BLaER1 treated with 17β-estradiol and CSF1 and Interleukin-3, amounts not matched to agents 10 nM and 100 nM (cell line): Measurements from ENCODE around the gene LONRF3.

ENCODE experiments used
- H3K27ac ChIP-seq, 11 experiments: shearing (Covaris generic); formaldehyde crosslinking; 2 replicates each; pipeline ENCODE4 v1.8.1; 2022
- H3K27me3 ChIP-seq, 11 experiments: shearing (Covaris generic); formaldehyde crosslinking; 2 replicates each; pipeline ENCODE4 v1.8.1; 2022
- H3K36me3 ChIP-seq, 11 experiments: shearing (Covaris generic); formaldehyde crosslinking; 2 replicates each; pipeline ENCODE4 v1.8.1; 2022
- H3K4me1 ChIP-seq, 10 experiments: shearing (Covaris generic); formaldehyde crosslinking; 2 replicates each; pipeline ENCODE4 v1.8.1; 2022
- H3K4me2 ChIP-seq, 11 experiments: shearing (Covaris generic); formaldehyde crosslinking; 2 replicates each; pipeline ENCODE4 v1.8.1; 2022
- H3K4me3 ChIP-seq, 10 experiments: shearing (Covaris generic); formaldehyde crosslinking; 2 replicates each; pipeline ENCODE4 v1.8.1; 2022
- H3K9ac ChIP-seq, 11 experiments: shearing (Covaris generic); formaldehyde crosslinking; 2 replicates each; pipeline ENCODE4 v1.8.1; 2022
- H3K9me3 ChIP-seq, 11 experiments: shearing (Covaris generic); formaldehyde crosslinking; replicated peaks in 1 of 11; 2 replicates each; pipeline ENCODE4 v1.8.1; 2022
- H4K20me1 ChIP-seq, 11 experiments: shearing (Covaris generic); formaldehyde crosslinking; 2 replicates each; pipeline ENCODE4 v1.8.1; 2022
- Cebpa-rat ChIP-seq, 11 experiments: shearing (Covaris generic); IDR thresholded peaks; 2 replicates each; pipeline ENCODE4 v1.8.1; 2022

LONRF3 gene

GRCh38 chrX:119040432-119040831 is 66.0 kb downstream of the LONRF3 start:
- no peaks in the 10 kb centered on the region for H4K20me1 ChIP-seq
- H3K36me3 ChIP-seq: no peaks in the 10 kb centered on the region
- H3K27me3 ChIP-seq: no peaks in the 10 kb centered on the region
- peak overlapping the region in 2 of 11 experiments; percentile 73 to 80; a peak in 4 of 22 replicates for H3K4me2 ChIP-seq
- no peak overlapping the region for H3K9ac ChIP-seq
- peaks cover 0 to 26% (median 0%) of the 10 kb centered on the region in 10 experiments; a peak in 6 of 20 replicates for H3K4me1 ChIP-seq
- peaks cover 0 to 6% (median under 1%) of the 10 kb centered on the region in 11 experiments; a peak in 4 of 22 replicates for H3K9me3 ChIP-seq
- H3K27ac ChIP-seq: no peak overlapping the region
- TF ChIP-seq Cebpa-rat (IDR thresholded peaks at IDR 0.05): no peak
- H3K4me3 ChIP-seq: no peak overlapping the region

- H3K9ac ChIP-seq: no peak overlapping the region
- H3K4me1 ChIP-seq: peaks cover 0 to 26% (median 0%) of the 10 kb centered on the region in 10 experiments; a peak in 6 of 20 replicates
- H3K9me3 ChIP-seq: no peaks in the 10 kb centered on the region
- TF ChIP-seq Cebpa-rat (IDR thresholded peaks at IDR 0.05): no peak
- H3K4me2 ChIP-seq: peak overlapping the region in 3 of 11 experiments; percentile 59 to 80 (median 73); a peak in 6 of 22 replicates
- H3K4me3 ChIP-seq: no peak overlapping the region
- no peaks in the 10 kb centered on the region for H3K27me3 ChIP-seq
- no peaks in the 10 kb centered on the region for H4K20me1 ChIP-seq
- peak overlapping the region in 1 of 11 experiments; percentile 12; a peak in 2 of 22 replicates for H3K27ac ChIP-seq
- H3K36me3 ChIP-seq: no peaks in the 10 kb centered on the region
These were observed 66.8 kb downstream of the LONRF3 start for GRCh38 chrX:119041175-119041574.

GRCh38 chrX:119042040-119042439 is 67.6 kb downstream of the LONRF3 start:
- peak overlapping the region in 1 of 11 experiments; percentile 73; a peak in 1 of 22 replicates for H3K4me2 ChIP-seq
- H3K4me3 ChIP-seq: no peak overlapping the region
- no peaks in the 10 kb centered on the region for H3K9me3 ChIP-seq
- peaks cover 0 to 26% (median 0%) of the 10 kb centered on the region in 10 experiments; a peak in 6 of 20 replicates for H3K4me1 ChIP-seq
- H3K27me3 ChIP-seq: no peaks in the 10 kb centered on the region
- H4K20me1 ChIP-seq: no peaks in the 10 kb centered on the region
- H3K27ac ChIP-seq: no peak overlapping the region
- no peaks in the 10 kb centered on the region for H3K36me3 ChIP-seq
- H3K9ac ChIP-seq: no peak overlapping the region
- TF ChIP-seq Cebpa-rat (IDR thresholded peaks at IDR 0.05): no peak

GRCh38 chrX:119042996-119043395 is 68.6 kb downstream of the LONRF3 start:
- no peaks in the 10 kb centered on the region for H4K20me1 ChIP-seq
- H3K9me3 ChIP-seq: no peaks in the 10 kb centered on the region
- TF ChIP-seq Cebpa-rat (IDR thresholded peaks at IDR 0.05): no peak
- peaks cover 0 to 26% (median 0%) of the 10 kb centered on the region in 10 experiments; a peak in 6 of 20 replicates for H3K4me1 ChIP-seq
- H3K4me3 ChIP-seq: no peak overlapping the region
- no peak overlapping the region for H3K4me2 ChIP-seq
- no peak overlapping the region for H3K9ac ChIP-seq
- H3K27ac ChIP-seq: no peak overlapping the region
- no peaks in the 10 kb centered on the region for H3K36me3 ChIP-seq
- H3K27me3 ChIP-seq: no peaks in the 10 kb centered on the region

GRCh38 chrX:119045884-119046283 is 71.5 kb downstream of the LONRF3 start:
- Histone ChIP-seq H3K4me2 (no peak overlapping the region), H3K27ac (no peak overlapping the region), H3K36me3 (no peaks in the 10 kb centered on the region), H3K4me1 (peaks cover 0 to 15% (median 0%) of the 10 kb centered on the region in 10 experiments; a peak in 6 of 20 replicates), H3K4me3 (no peak overlapping the region), H4K20me1 (no peaks in the 10 kb centered on the region), H3K9ac (no peak overlapping the region), H3K9me3 (no peaks in the 10 kb centered on the region), H3K27me3 (no peaks in the 10 kb centered on the region)
- no peak for TF ChIP-seq Cebpa-rat (IDR thresholded peaks at IDR 0.05)

GRCh38 chrX:119055687-119056086 is 81.3 kb downstream of the LONRF3 start:
- H3K4me3 ChIP-seq: no peak overlapping the region
- H3K4me1 ChIP-seq: no peaks in the 10 kb centered on the region
- H3K9ac ChIP-seq: no peak overlapping the region
- no peaks in the 10 kb centered on the region for H3K27me3 ChIP-seq
- no peak overlapping the region for H3K27ac ChIP-seq
- no peaks in the 10 kb centered on the region for H3K9me3 ChIP-seq
- no peaks in the 10 kb centered on the region for H3K36me3 ChIP-seq
- no peak for TF ChIP-seq Cebpa-rat (IDR thresholded peaks at IDR 0.05)
- H4K20me1 ChIP-seq: no peaks in the 10 kb centered on the region
- H3K4me2 ChIP-seq: no peak overlapping the region

- H3K4me1 ChIP-seq: peaks cover 0 to 25% (median 21%) of the 10 kb centered on the region in 10 experiments; a peak in 15 of 20 replicates
- H3K27me3 ChIP-seq: peaks cover 0 to 3% (median 0%) of the 10 kb centered on the region in 11 experiments; a peak in 1 of 22 replicates
- H3K27ac ChIP-seq: no peak overlapping the region
- H3K4me2 ChIP-seq: no peak overlapping the region
- H4K20me1 ChIP-seq: no peaks in the 10 kb centered on the region
- H3K9me3 ChIP-seq: no peaks in the 10 kb centered on the region
- no peak for TF ChIP-seq Cebpa-rat (IDR thresholded peaks at IDR 0.05)
- H3K4me3 ChIP-seq: no peak overlapping the region
- no peak overlapping the region for H3K9ac ChIP-seq
- H3K36me3 ChIP-seq: no peaks in the 10 kb centered on the region
These were observed 88.4 kb downstream of the LONRF3 start for GRCh38 chrX:119062750-119063374.

GRCh38 chrX:119063428-119063827 is 89.0 kb downstream of the LONRF3 start:
- Histone ChIP-seq H3K9me3 (no peaks in the 10 kb centered on the region), H3K4me3 (no peak overlapping the region), H3K27ac (no peak overlapping the region), H3K27me3 (peaks cover 0 to 3% (median 0%) of the 10 kb centered on the region in 11 experiments; a peak in 1 of 22 replicates), H3K4me1 (peaks cover 0 to 30% (median 22%) of the 10 kb centered on the region in 10 experiments; a peak in 15 of 20 replicates), H3K4me2 (no peak overlapping the region), H4K20me1 (no peaks in the 10 kb centered on the region), H3K36me3 (no peaks in the 10 kb centered on the region), H3K9ac (no peak overlapping the region)
- no peak for TF ChIP-seq Cebpa-rat (IDR thresholded peaks at IDR 0.05)

GRCh38 chrX:119067023-119067739 is 92.8 kb downstream of the LONRF3 start:
- H3K36me3 ChIP-seq: no peaks in the 10 kb centered on the region
- peaks cover 0 to 7% (median 0%) of the 10 kb centered on the region in 11 experiments; a peak in 2 of 22 replicates for H3K9me3 ChIP-seq
- no peak overlapping the region for H3K27ac ChIP-seq
- H3K9ac ChIP-seq: 0 out of 22 replicates have a peak overlapping the region, but pooled peaks of 1 of the 11 experiments have one; percentile 21
- no peaks in the 10 kb centered on the region for H4K20me1 ChIP-seq
- peaks cover 7 to 41% (median 34%) of the 10 kb centered on the region in 10 experiments; a peak in 19 of 20 replicates for H3K4me1 ChIP-seq
- no peak overlapping the region for H3K4me3 ChIP-seq
- H3K4me2 ChIP-seq: peak overlapping the region in 9 of 11 experiments; percentile 9 to 75 (median 64); a peak in 16 of 22 replicates
- H3K27me3 ChIP-seq: peaks cover 0 to 3% (median 0%) of the 10 kb centered on the region in 11 experiments; a peak in 1 of 22 replicates
- TF ChIP-seq Cebpa-rat (IDR thresholded peaks at IDR 0.05): no peak
